GM23338 (cell line): ENCODE data around the gene BCL2. TPM values are rescaled to one million over a fixed set of nuclear protein-coding genes. Genes with fewer than 3 reads are reported as not detected.

Experiments used
- ATAC-seq: fragments of 200-7000 bp; cut with Tn5 transposase; 3 replicates; pipeline ENCODE4 v1.9.1; 2020
- DNase-seq: peaks from one replicate; pipeline ENCODE4 v3.0.0-alpha.2; 2015; ENCODE audit warnings: low spot score
- H2AFZ ChIP-seq: fragments of 200-600 bp; sonication (generic); 2 replicates; pipeline ENCODE4 v1.8.0; 2016; ENCODE audit warnings: antibody characterized with exemption, mild to moderate bottlenecking, moderate library complexity
- H3F3A ChIP-seq: fragments of 200-600 bp; sonication (generic); replicated peaks from 2 replicates; pipeline ENCODE4 v1.8.0; 2017; ENCODE audit warnings: antibody characterized with exemption, mixed run types, low read depth
- H3K27ac ChIP-seq: fragments of 200-600 bp; sonication (generic); 2 replicates; pipeline ENCODE4 v1.6.1; 2016; ENCODE audit warnings: low read depth
- H3K27me3 ChIP-seq: fragments of 200-600 bp; sonication (generic); 2 replicates; pipeline ENCODE4 v1.8.0; 2016; ENCODE audit warnings: mild to moderate bottlenecking, mixed run types, moderate library complexity; ENCODE audit not compliant: insufficient read depth
- H3K36me3 ChIP-seq: fragments of 200-600 bp; sonication (generic); 2 replicates; pipeline ENCODE4 v1.8.0; 2016; ENCODE audit warnings: mild to moderate bottlenecking; ENCODE audit not compliant: insufficient read depth
- H3K4me1 ChIP-seq: fragments of 200-600 bp; sonication (generic); 2 replicates; pipeline ENCODE4 v1.8.0; 2016; ENCODE audit warnings: mild to moderate bottlenecking, moderate library complexity; ENCODE audit not compliant: insufficient read depth
- H3K4me2 ChIP-seq: fragments of 200-600 bp; sonication (generic); 2 replicates; pipeline ENCODE4 v1.7.1; 2017; ENCODE audit warnings: mixed run types
- H3K4me3 ChIP-seq: fragments of 200-600 bp; sonication (generic); 2 replicates; pipeline ENCODE4 v1.6.1; 2016; ENCODE audit warnings: mixed run types
- H3K79me2 ChIP-seq: fragments of 200-600 bp; sonication (generic); replicated peaks from 2 replicates; pipeline ENCODE4 v1.8.0; 2017; ENCODE audit warnings: mild to moderate bottlenecking; ENCODE audit not compliant: insufficient read depth
- H3K9me2 ChIP-seq: fragments of 200-600 bp; sonication (generic); 2 replicates; pipeline ENCODE4 v1.8.0; 2017; ENCODE audit not compliant: insufficient read depth
- H4K20me1 ChIP-seq: fragments of 200-600 bp; sonication (generic); replicated peaks from 2 replicates; pipeline ENCODE4 v1.8.0; 2017; ENCODE audit warnings: mild to moderate bottlenecking; ENCODE audit not compliant: insufficient read depth
- H3K27ac Mint-ChIP-seq: 2 replicates; pipeline ENCODE4 v1.8.0; 2020; ENCODE audit warnings: inconsistent platforms, mild to moderate bottlenecking, moderate library complexity, mixed read lengths
- H3K27me3 Mint-ChIP-seq: 3 replicates; pipeline ENCODE4 v1.8.0; 2022; ENCODE audit warnings: low read depth, mild to moderate bottlenecking, moderate library complexity, mixed read lengths, inconsistent platforms; ENCODE audit not compliant: insufficient read depth, poor library complexity
- H3K36me3 Mint-ChIP-seq: 3 replicates; pipeline ENCODE4 v1.8.0; 2021; ENCODE audit warnings: low read depth, mild to moderate bottlenecking, inconsistent platforms, moderate library complexity, mixed read lengths
- H3K4me1 Mint-ChIP-seq: 3 replicates; pipeline ENCODE4 v1.8.0; 2020; ENCODE audit warnings: mild to moderate bottlenecking, inconsistent platforms, mixed read lengths
- H3K4me3 Mint-ChIP-seq: 3 replicates; pipeline ENCODE4 v1.8.0; 2021; ENCODE audit warnings: moderate library complexity, mild to moderate bottlenecking, inconsistent platforms, mixed read lengths
- H3K9me3 Mint-ChIP-seq: 3 replicates; pipeline ENCODE4 v1.8.0; 2020; ENCODE audit warnings: moderate library complexity, mild to moderate bottlenecking, inconsistent platforms, mixed read lengths
- CREB1 ChIP-seq: fragments of 250-450 bp; sonication (Bioruptor Pico); IDR thresholded peaks from 2 replicates; pipeline ENCODE4 v1.5.0; 2020; ENCODE audit warnings: low read depth, mild to moderate bottlenecking, moderate library complexity
- CTCF ChIP-seq, 2 experiments: fragments of 200-600 bp in 1 of 2; sonication (generic) in 1 of 2; conservative IDR thresholded peaks; 2 replicates each; pipeline versions ENCODE4 v1.5.1 to v1.6.1; 2016 to 2017; ENCODE audit warnings: antibody characterized with exemption in 2 of 2, low read depth in 2 of 2, mild to moderate bottlenecking in 2 of 2, moderate library complexity in 1 of 2
- EZH2 ChIP-seq: fragments of 200-600 bp; sonication (generic); IDR thresholded peaks from one replicate; pipeline ENCODE4 v1.8.0; 2017; ENCODE audit warnings: antibody characterized with exemption, mild to moderate bottlenecking, low read depth; ENCODE audit not compliant: unreplicated experiment
- JUNB ChIP-seq: IDR thresholded peaks from one replicate; pipeline ENCODE4 v1.6.1; 2016; ENCODE audit warnings: antibody characterized with exemption; ENCODE audit not compliant: unreplicated experiment
- NANOG ChIP-seq: IDR thresholded peaks from 2 replicates; pipeline ENCODE4 v1.6.1; 2016; ENCODE audit warnings: antibody characterized with exemption, borderline replicate concordance
- POLR2AphosphoS5 ChIP-seq: IDR thresholded peaks from 2 replicates; pipeline ENCODE4 v1.6.1; 2016; ENCODE audit warnings: antibody characterized with exemption, low read depth
- REST ChIP-seq: IDR thresholded peaks from one replicate; pipeline ENCODE4 v1.6.1; 2018; ENCODE audit warnings: antibody characterized with exemption; ENCODE audit not compliant: unreplicated experiment
- STAT1 ChIP-seq: IDR thresholded peaks from one replicate; pipeline ENCODE4 v1.6.1; 2016; ENCODE audit warnings: antibody characterized with exemption; ENCODE audit not compliant: unreplicated experiment
- ZNF114 ChIP-seq: fragments of 250-450 bp; sonication (Bioruptor Pico); IDR thresholded peaks from 2 replicates; pipeline ENCODE4 v1.5.0; 2020; ENCODE audit warnings: mild to moderate bottlenecking, moderate library complexity
- ZNF331 ChIP-seq: fragments of 250-450 bp; sonication (Bioruptor Pico); IDR thresholded peaks from 2 replicates; pipeline ENCODE4 v1.5.0; 2020; ENCODE audit warnings: low read depth, mild to moderate bottlenecking, moderate library complexity
- ZNF462 ChIP-seq: fragments of 250-450 bp; sonication (Bioruptor Pico); IDR thresholded peaks from 2 replicates; pipeline ENCODE4 v1.5.0; 2020; ENCODE audit warnings: mild to moderate bottlenecking, moderate library complexity
- polyA plus RNA-seq: library from polyadenylated mRNA; unstranded; fragments of >200 nt; fragmentation: Nextera tagmentation; extraction: Ambion mirVana; gene quantifications from 2 replicates; pipeline ENCODE4 v1.2.1, GENCODE V29; 2016
- total RNA-seq: library from RNA; depleted of rRNA; stranded (reverse); fragments of >200 nt; shearing (Covaris generic); gene quantifications from 2 replicates; pipeline ENCODE4 v1.2.3, GENCODE V29; 2014

The BCL2 gene
- total and polyA plus RNA-seq, 2 experiments from 2014 or later, result 1.2 to 4.0 TPM

- TF ChIP-seq REST, result no peak
Measured at GRCh38 chr18:63150326-63150725, 169.2 kb downstream of the BCL2 start (continued).

- Histone ChIP-seq H3K4me3 (no peak overlapping the region), H2AFZ (no peak overlapping the region), H3K27me3 (no peaks in the 10 kb centered on the region), H3K27ac (no peak overlapping the region), H3F3A (no peaks in the 10 kb centered on the region), H3K36me3 (no peaks in the 10 kb centered on the region), H3K9me2 (no peaks in the 10 kb centered on the region), H3K79me2 (no peaks in the 10 kb centered on the region), H3K4me1 (peaks cover 10% of the 10 kb centered on the region), H3K4me2 (no peak overlapping the region), H4K20me1 (no peaks in the 10 kb centered on the region)
- no peaks in the 10 kb centered on the region for H3K36me3 Mint-ChIP-seq
- no peaks in the 10 kb centered on the region for H3K9me3 Mint-ChIP-seq
- peaks cover 2% of the 10 kb centered on the region for H3K27me3 Mint-ChIP-seq
- H3K4me3 Mint-ChIP-seq, result no peak overlapping the region
- ATAC-seq, result peak; percentile 62
- peaks cover 22% of the 10 kb centered on the region for H3K4me1 Mint-ChIP-seq
- peak; percentile 17 for DNase-seq
- no peak overlapping the region for H3K27ac Mint-ChIP-seq
- TF ChIP-seq CTCF (conservative IDR thresholded peaks at IDR 0.05; ENCODE audit: low read depth in 2 of 2) (no peak), STAT1 (no peak), JUNB (no peak), EZH2 (no peak), ZNF462 (CRISPR knock-in tag) (no peak), ZNF114 (CRISPR knock-in tag) (no peak), ZNF331 (CRISPR knock-in tag) (no peak), NANOG (no peak), CREB1 (CRISPR knock-in tag) (no peak), REST (no peak), POLR2AphosphoS5 (no peak)
Measured at GRCh38 chr18:63149302-63149587, 170.3 kb downstream of the BCL2 start.
